GM12801 (cell line): ENCODE data around the gene LAMB1.

Source experiments
- TF ChIP-seq, protein P1 (sequence below): IDR thresholded peaks from one replicate; pipeline ENCODE4 v1.5.1; 2011; ENCODE audit warnings: control low read depth; ENCODE audit not compliant: insufficient read length; ENCODE audit errors: extremely low read depth

LAMB1 gene

DNA sequence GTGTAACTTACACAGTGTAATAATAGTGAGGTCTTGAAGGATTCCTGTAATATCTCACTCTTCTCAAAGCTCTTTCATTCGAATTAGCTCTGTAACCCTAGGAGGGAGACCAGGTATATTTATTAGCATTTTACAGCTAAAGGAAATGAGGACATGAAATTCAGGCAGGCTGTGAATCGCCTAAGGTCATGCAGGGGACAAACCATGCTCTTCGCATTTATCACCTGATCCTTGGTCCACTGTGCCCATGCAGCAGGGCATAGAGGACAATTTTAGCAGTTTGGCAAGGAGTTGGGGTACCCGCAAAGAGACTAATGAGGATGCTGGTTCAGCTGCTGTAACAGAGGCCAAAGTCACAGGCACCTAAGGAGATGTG is 14.8 kb upstream of the LAMB1 start:
- TF ChIP-seq, protein P1, sequence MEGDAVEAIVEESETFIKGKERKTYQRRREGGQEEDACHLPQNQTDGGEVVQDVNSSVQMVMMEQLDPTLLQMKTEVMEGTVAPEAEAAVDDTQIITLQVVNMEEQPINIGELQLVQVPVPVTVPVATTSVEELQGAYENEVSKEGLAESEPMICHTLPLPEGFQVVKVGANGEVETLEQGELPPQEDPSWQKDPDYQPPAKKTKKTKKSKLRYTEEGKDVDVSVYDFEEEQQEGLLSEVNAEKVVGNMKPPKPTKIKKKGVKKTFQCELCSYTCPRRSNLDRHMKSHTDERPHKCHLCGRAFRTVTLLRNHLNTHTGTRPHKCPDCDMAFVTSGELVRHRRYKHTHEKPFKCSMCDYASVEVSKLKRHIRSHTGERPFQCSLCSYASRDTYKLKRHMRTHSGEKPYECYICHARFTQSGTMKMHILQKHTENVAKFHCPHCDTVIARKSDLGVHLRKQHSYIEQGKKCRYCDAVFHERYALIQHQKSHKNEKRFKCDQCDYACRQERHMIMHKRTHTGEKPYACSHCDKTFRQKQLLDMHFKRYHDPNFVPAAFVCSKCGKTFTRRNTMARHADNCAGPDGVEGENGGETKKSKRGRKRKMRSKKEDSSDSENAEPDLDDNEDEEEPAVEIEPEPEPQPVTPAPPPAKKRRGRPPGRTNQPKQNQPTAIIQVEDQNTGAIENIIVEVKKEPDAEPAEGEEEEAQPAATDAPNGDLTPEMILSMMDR = no peak

DNA sequence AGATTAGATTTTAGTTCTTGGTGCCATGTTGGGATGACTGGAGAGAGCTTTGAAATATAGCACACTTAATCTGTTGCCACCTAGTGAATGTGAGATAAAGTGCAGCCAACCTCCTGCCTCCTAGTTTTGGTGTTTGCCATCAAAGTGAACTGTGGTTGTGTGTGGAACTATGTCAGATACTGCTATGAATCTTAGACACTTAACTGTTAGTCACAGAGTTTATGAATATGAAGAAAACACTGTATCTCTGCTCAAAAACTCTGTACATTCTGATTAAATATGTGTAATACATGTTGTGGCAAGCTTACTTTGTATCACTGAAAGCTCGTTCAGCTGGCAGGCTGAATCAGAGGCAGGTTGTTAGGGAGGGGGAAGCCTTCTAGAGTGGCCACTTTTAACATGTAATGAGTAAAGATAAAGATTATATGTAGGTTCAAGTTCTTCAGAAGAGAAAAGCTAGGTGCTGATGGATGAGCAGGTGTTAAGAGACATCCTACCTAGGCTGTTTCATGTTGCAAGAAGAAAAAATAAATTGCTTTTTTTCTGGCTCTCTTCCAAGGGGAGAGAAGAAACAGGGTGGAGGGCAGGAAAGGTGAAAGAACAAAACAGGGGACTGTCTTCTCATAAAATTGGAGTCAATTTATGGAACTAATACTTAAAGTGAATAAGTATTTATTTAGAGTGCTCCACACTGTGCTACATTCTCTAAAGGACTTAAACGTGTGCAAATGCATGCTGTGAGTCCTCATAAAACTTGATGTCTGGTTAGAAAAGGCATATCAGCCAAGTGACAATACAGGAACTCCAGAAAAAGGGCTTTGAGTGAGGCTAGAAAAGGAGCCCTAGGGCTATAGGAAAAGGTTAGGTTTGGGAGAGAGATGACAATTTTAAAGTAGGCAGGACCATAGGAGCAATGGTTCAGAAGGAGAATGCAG is 14.1 kb upstream of the LAMB1 start:
- TF ChIP-seq, protein P1 = no peak

DNA sequence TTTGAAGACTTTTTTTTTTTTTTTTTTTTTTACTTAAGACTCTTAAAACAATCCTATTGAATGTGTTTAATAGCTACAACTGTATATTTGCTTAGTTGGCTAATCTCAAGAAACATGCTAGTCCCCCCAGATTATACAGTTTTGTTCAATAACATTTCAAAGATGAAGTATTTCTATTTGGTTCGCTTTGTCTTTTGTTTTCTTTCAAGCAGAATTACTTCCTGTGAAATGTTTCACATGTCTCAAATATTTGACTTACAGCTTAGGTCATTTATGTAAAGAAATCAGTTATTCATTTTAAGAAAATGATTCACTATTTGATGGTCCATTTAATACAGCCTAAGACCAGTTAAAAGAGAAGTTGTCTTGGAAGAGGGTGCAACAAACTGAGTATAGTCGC is 12.8 kb upstream of the LAMB1 start:
- TF ChIP-seq, protein P1 = no peak

DNA sequence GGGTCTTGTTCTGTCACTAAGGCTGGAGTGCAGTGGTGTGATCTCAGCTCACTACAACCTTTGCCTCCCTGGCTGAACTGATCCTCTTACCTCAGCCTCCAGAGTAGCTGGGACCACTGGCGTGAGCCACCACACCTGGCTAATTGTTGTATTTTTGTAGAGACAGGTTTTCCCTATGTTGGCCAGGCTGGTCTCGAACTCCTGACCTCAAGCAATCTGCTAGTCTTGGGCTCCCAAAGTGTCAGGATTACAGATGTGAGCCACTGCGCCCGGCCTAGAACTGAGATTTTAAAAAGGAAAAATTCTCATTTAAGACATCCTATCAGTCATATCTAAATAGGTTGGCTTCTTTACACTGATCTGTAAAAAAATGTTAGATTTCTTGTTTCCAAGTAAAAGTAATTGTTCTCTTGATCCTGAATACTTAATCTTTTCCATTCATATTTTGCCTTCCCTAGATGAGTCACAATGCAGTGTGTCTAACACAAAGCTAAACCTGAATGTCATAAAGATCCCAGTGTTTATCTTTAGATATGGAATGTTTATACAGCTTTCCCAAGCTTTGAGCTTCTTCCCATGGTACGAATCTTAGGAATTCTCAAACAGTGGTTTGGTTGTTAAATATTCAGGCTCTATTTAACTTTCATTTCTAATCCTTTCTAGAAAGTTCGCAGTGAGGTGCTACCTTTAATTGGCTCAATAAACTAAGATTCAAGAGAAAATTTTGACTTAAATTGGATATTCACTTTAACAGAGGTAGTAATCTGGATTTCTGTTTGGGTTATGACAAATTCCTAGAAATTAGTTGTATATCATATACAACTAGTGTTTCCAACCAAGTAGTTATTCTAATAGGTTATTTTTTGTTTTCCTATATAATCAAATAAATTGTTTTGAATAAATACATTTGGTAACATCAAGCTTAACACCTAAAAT is 12.1 kb upstream of the LAMB1 start:
- TF ChIP-seq, protein P1 = no peak

DNA sequence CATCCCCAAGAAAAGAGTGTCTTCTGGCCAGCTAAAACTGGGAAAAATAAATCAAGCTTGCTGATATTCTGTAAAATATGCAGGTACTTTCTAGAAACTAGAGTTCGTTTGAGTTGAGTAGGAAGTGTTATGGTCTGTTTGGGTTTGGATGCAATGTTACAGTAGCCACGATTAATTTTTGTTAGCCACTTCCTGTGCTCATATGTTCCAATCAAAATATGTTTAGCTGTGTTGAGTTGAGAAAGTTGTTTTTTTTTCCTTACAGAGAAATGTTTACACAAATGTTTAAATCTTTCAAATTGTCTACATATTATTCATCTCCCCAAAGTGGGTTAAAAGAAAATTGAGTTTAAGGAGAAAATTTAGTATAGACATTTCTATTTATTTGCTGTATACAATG is 11.3 kb upstream of the LAMB1 start:
- TF ChIP-seq, protein P1 = no peak

DNA sequence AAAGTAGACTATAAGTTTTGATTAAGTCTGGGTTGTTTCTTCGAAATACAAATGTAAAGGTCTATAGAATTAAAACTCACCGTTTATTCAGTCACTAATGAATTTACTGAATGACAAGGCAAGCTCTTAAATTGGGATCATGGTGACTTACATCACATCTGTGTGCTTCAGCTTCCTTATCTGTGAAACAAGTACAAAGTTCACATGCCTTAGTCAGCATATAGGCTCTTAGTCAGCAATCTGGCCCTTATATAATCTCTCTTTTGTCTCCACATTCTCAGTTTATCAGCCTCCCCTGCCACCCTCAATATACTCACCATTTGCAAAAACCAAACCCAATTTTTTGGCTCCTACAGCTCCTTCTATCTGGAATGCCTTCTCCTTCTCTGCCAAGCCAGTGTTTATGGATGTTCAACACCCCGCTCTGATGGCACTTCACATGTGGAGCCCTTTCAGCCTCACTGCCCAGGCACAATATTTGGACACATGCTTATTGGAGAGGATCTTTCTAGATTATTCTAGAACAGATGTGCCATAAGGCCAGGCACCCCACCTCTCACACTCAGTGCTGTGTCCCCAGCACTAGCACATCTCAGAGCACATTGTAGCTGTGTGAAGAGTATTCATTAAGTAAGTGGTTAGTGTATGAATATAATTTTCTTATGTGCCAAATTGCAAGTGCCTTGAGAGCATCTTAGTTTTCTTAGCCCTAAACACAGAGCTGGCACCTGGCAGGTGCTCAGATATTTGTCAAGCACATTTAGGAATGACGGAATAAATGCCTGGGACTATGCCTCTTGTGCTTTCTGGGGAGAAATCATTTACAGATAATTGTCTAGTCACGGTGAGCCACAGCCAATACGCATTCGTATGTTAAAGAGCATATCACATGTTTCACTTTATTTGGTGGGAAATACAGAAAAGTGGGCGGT is 9.8 kb upstream of the LAMB1 start:
- TF ChIP-seq, protein P1 = no peak
